ENCODE results near the gene RUNX2.

The RUNX2 gene

GRCh38 chr6:45301348-45302142 lies 26.6 kb upstream of the RUNX2 start:
- no peak overlapping the region for H3K27ac ChIP-seq (ENCODE audit: low read depth, low read length, poor library complexity, severe bottlenecking)
- no peak overlapping the region for H3K4me3 ChIP-seq (ENCODE audit: low read depth, low read length, poor library complexity, severe bottlenecking)
- no peaks in the 10 kb centered on the region for H3K9me3 ChIP-seq (ENCODE audit: low read length)
- no peaks in the 10 kb centered on the region for H3K27me3 ChIP-seq (ENCODE audit: insufficient read depth, low read length)
- H3K79me2 ChIP-seq (ENCODE audit: insufficient read depth, low read length): no peaks in the 10 kb centered on the region
- no peaks in the 10 kb centered on the region for H3F3A ChIP-seq (ENCODE audit: insufficient read depth, low read length)
- no peak overlapping the region for H2AFZ ChIP-seq (ENCODE audit: low read length)
- no peaks in the 10 kb centered on the region for H4K20me1 ChIP-seq (ENCODE audit: insufficient read depth, low read length)
- H3K9ac ChIP-seq (ENCODE audit: low read length): no peak overlapping the region
- no peaks in the 10 kb centered on the region for H3K4me1 ChIP-seq (ENCODE audit: insufficient read depth, low read length, severe bottlenecking)
- H3K9me2 ChIP-seq (ENCODE audit: low read depth, low read length): no peaks in the 10 kb centered on the region
- TF ChIP-seq EZH2 (IDR thresholded peaks at IDR 0.05; ENCODE audit: borderline replicate concordance, low read length): no peak
- TF ChIP-seq CTCF (IDR thresholded peaks at IDR 0.05; ENCODE audit: low read length): no peak
- no peaks in the 10 kb centered on the region for H3K36me3 ChIP-seq (ENCODE audit: insufficient read depth, low read length)
- H3K4me2 ChIP-seq (ENCODE audit: low read length): no peak overlapping the region

DNA sequence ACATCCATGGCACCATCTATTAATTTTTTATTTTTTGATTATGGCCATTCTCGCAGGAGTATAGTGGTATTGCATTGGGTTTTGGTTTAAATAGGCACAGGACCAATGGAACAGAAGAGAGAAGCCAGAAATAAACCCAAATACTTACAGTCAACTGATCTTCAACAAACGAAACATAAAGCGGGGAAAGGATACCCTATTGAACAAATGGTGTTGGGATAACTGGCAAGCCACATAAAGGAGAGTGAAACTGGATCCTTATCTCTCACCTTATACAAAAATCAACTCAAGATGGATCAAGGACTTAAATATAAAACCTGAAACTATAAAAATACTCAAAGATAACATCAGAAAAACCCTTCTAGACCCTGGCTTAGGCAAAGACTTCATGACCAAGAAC lies 25.3 kb upstream of the RUNX2 start:
- no peak overlapping the region for H3K27ac ChIP-seq (ENCODE audit: low read depth, low read length, poor library complexity, severe bottlenecking)
- no peaks in the 10 kb centered on the region for H3K79me2 ChIP-seq (ENCODE audit: insufficient read depth, low read length)
- no peaks in the 10 kb centered on the region for H3K9me3 ChIP-seq (ENCODE audit: low read length)
- H3K4me1 ChIP-seq (ENCODE audit: insufficient read depth, low read length, severe bottlenecking): no peaks in the 10 kb centered on the region
- TF ChIP-seq EZH2 (IDR thresholded peaks at IDR 0.05; ENCODE audit: borderline replicate concordance, low read length) (no peak), CTCF (IDR thresholded peaks at IDR 0.05; ENCODE audit: low read length) (no peak)
- no peaks in the 10 kb centered on the region for H3K36me3 ChIP-seq (ENCODE audit: insufficient read depth, low read length)
- H3K4me2 ChIP-seq (ENCODE audit: low read length): no peak overlapping the region
- H3K9me2 ChIP-seq (ENCODE audit: low read depth, low read length): no peaks in the 10 kb centered on the region
- no peak overlapping the region for H2AFZ ChIP-seq (ENCODE audit: low read length)
- H3K27me3 ChIP-seq (ENCODE audit: insufficient read depth, low read length): no peaks in the 10 kb centered on the region
- no peak overlapping the region for H3K4me3 ChIP-seq (ENCODE audit: low read depth, low read length, poor library complexity, severe bottlenecking)
- no peak overlapping the region for H3K9ac ChIP-seq (ENCODE audit: low read length)
- H3F3A ChIP-seq (ENCODE audit: insufficient read depth, low read length): no peaks in the 10 kb centered on the region
- no peaks in the 10 kb centered on the region for H4K20me1 ChIP-seq (ENCODE audit: insufficient read depth, low read length)

DNA sequence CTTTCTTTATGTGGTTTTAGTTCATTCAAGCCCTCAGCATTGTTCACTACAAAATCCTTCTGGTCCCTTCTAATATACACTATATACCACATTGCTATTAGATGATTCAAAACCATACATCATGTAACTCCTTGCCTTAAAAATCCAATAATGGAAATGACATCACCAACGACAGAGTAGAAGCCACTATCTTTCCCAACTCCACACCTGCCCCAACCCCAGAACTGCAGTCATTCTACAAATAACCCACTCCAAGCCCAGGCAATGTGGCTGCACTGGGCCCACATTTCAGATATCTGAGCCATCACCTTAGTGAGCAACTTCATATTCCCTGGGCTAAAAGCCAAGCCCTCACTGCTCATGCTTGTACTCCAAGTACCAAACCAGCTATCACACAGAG lies 22.6 kb upstream of the RUNX2 start:
- H3F3A ChIP-seq (ENCODE audit: insufficient read depth, low read length): no peaks in the 10 kb centered on the region
- no peaks in the 10 kb centered on the region for H3K36me3 ChIP-seq (ENCODE audit: insufficient read depth, low read length)
- H3K79me2 ChIP-seq (ENCODE audit: insufficient read depth, low read length): no peaks in the 10 kb centered on the region
- no peaks in the 10 kb centered on the region for H4K20me1 ChIP-seq (ENCODE audit: insufficient read depth, low read length)
- H3K4me3 ChIP-seq (ENCODE audit: low read depth, low read length, poor library complexity, severe bottlenecking): no peak overlapping the region
- no peak overlapping the region for H3K9ac ChIP-seq (ENCODE audit: low read length)
- no peaks in the 10 kb centered on the region for H3K9me3 ChIP-seq (ENCODE audit: low read length)
- no peaks in the 10 kb centered on the region for H3K9me2 ChIP-seq (ENCODE audit: low read depth, low read length)
- H3K4me1 ChIP-seq (ENCODE audit: insufficient read depth, low read length, severe bottlenecking): no peaks in the 10 kb centered on the region
- no peak overlapping the region for H3K4me2 ChIP-seq (ENCODE audit: low read length)
- no peak overlapping the region for H2AFZ ChIP-seq (ENCODE audit: low read length)
- no peak overlapping the region for H3K27ac ChIP-seq (ENCODE audit: low read depth, low read length, poor library complexity, severe bottlenecking)
- H3K27me3 ChIP-seq (ENCODE audit: insufficient read depth, low read length): no peaks in the 10 kb centered on the region
- no peak for TF ChIP-seq EZH2 (IDR thresholded peaks at IDR 0.05; ENCODE audit: borderline replicate concordance, low read length)
- TF ChIP-seq CTCF (IDR thresholded peaks at IDR 0.05; ENCODE audit: low read length): no peak

Measured in OCI-LY1 (cell line).